DLD1 (cell line): ENCODE data around the gene SENP6.

Experiments used
- in situ Hi-C: cut with HindIII; loops from 2 replicates; pipeline ENCODE4 v1.10.0; 2017; ENCODE audit warnings: low sequenced_read_pairs

SENP6 gene

GRCh38 chr6:75747152-75747992, 145.7 kb downstream of the SENP6 start:
- in situ Hi-C loops, result no loop called here

DNA sequence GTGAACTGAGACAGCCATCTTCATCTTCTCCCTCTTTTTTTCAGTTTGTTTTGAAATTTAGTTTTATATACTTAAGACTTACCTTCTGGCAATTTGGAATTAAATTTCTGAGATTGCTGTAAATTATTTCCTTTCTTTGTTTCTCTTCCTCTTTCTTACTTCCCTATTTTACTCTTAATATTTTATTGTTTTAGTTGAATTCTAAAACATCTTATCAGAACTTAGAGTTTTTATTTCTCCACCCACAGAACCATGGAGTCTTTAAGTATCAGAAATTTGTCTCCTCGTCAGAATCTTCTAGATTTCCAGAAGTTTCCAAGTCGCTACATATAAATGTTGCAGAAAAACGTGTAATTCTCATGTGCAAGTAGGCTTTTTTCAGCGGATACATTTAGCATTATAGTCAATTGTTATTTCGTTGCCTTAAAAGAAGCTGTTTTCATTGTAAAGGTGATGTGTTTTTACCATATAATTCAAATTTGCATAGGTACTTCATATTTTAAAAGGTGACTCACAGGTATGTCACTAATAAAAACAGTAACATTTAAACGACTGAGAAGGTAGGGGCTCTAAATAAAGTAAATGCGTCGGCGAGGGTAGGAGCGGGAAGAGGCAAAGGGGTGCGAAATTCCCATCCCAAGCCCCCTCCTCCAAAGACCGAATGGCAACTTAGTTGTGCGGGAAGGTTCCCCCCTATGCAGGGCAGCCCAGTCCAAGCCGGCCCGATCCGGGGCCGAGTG, 146.5 kb downstream of the SENP6 start:
- in situ Hi-C loops, result no loop called here

DNA sequence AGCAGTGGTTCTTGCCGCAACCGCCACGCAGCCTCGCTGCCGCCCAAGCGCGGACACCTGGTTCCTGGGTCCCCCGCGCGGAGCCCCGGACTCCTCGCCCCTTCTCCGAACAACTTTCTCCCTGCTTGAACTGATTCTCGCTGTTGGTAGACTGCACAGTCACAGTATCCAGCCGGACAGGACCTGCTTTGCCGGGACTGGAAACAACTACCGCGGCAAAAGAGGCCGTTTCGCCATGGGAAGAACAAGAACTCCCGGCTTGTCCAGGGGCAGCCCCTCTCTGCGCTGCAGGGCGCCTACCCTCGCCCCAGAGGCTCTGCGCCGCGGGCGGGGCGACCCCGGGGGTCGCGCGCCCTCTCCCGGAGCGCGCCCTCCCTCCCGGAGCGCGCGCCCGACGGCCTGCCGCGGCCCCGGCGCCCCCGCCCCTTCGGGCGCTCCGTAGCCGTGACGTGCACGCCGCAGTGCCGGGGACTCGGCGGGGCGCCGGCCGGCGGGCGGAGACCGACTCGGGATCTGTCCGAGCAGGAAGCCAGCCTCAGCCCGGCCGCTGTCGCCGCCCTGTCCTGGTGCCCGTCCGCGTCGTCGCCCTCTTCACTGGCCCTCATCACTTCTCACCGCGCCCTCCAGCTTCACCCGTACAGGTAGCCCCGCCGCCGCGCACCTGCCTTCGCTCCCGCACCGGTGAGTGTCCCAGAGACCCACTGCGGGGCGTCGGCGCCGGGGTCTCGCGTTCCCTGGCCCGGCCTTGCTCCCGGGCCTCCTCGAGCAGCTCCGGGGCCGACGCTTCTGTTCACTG, 147.3 kb downstream of the SENP6 start, which contains the start of gene MYO6:
MYO6 (plus strand) TSS at position 497 of the 796 bp plus-strand sequence. CDS start 68,309 bp downstream, outside the sequence.
- in situ Hi-C loops, result no loop called here

GRCh38 chr6:75751443-75751842, 149.8 kb downstream of the SENP6 start:
- in situ Hi-C loops, result no loop called here

- in situ Hi-C loops, result no loop called here
Observed at GRCh38 chr6:75752365-75752764, 150.7 kb downstream of the SENP6 start.

DNA sequence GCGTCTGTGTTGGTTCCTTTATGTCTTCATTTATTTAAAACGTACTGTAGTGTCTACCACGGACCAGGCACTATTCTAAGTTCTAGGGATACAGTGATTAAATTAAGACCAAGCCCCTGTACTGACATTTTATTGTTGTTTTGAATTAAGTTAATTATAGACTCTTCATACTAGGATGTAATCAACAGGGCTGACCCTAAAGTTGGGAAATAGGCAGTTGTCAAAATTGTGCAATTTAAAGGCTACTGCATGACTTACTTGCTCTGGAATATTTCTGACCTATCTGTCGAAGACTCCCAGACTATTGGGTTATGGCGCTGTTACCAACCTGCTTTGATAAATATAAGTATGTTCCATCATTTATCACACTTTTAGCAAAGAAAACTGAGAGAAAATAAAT, 154.0 kb downstream of the SENP6 start:
- in situ Hi-C loops, result no loop called here

- in situ Hi-C loops, result no loop called here
Observed at GRCh38 chr6:75757295-75757694, 155.6 kb downstream of the SENP6 start.

DNA sequence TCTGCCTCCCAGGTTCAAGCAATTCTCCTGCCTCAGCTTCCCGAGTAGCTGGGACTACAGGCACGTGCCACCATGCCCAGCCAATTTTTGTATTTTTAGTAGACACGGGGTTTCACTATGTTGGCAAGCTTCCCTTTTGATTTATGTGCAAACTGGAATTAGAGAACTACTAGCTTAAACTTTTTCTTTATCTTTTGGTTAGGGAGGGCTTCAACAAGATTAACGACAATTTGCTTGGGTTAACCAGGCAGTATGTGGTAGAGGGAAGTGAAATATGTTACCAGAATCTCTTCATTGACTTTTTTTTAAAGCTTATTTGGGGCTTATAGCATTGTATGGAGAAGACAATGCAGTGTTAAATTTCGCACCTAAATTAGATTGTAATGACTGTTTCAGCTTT, 156.4 kb downstream of the SENP6 start:
- in situ Hi-C loops, result no loop called here

DNA sequence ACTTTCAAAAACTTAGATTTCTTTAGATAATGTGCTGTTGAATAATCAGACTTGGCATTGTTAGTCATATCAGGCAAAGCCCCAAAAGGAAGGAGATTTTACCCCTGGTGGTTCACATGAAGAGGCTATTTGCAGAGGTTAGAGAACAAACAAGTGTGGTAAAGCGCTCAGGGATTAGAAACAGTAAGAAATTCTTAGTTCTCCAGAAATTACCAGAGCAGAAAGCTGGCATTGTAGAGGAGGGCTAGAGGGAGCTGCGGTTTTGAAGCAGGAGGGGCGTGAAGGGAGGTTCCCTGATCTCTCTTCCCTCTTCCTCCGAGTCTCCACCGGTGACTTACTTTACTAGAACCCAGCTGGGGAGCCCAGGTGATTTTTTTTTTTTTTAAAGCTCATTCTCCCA, 157.5 kb downstream of the SENP6 start:
- in situ Hi-C loops, result no loop called here

- in situ Hi-C loops, result no loop called here
Observed at GRCh38 chr6:75760320-75760719, 158.6 kb downstream of the SENP6 start.

GRCh38 chr6:75761489-75761888, 159.8 kb downstream of the SENP6 start:
- in situ Hi-C loops, result no loop called here

DNA sequence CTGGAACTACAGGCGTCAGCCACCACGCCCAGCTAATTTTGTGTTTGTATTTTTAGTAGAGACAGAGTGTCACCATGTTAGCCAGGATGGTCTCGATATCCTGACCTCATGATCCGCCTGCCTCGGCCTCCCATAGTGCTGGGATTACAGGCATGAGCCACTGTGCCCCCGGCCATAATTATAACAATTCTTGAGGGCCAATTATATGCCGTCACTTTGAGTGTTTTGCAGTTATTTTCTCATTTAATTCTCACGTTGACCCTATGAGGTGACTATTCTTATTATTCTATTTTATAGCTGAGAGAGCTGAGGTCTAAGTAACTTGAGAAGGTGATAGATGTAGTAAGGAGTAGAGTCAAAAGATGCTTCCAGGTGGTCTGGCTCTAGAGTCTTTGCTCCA, 160.4 kb downstream of the SENP6 start:
- in situ Hi-C loops, result no loop called here

DNA sequence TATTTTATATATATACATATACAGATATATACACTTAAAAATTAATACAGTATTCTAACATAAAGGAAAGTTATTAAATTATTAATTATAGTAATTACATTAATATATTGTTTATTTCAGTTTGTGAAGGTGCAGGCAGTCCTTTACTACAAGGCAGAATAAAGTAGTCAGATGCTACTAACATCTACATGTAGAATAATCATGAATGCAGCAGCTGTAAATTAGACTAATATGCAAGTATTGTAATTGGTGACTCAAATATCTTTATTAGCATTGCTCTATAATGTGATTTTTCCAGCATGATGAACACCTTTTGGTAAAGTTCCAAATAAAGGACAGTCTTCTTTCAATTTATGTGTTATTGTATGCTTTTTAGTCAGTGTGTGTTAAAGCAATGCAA, 164.7 kb downstream of the SENP6 start:
- in situ Hi-C loops, result no loop called here
